Endothelial cell of umbilical vein (primary cell): ENCODE measurements around the gene VKORC1. TPM values are rescaled to one million over a fixed set of nuclear protein-coding genes. Genes with fewer than 3 reads are reported as not detected.

Experiments
- BruUV-seq: library from RNA; stranded (reverse); fragments of 400-500 nt; replicated peaks from 2 replicates; lab custom pipeline; 2021; lab: Mats Ljungman, UMichigan
- CTCF ChIA-PET: fragments of 300-600, 350-600 bp; sonication (Branson Sonifier 250); formaldehyde crosslinking; loops from one replicate; lab custom pipeline; 2021; ENCODE audit warnings: antibody characterized with exemption, inconsistent platforms; lab: Charles Lee
- POLR2A ChIA-PET: fragments of 300-600, 350-600 bp; sonication (Branson Sonifier 250); formaldehyde crosslinking; loops from one replicate; lab custom pipeline; 2021; ENCODE audit warnings: antibody characterized with exemption, inconsistent platforms; lab: Charles Lee
- DNase-seq: peaks from one replicate; pipeline ENCODE4 v3.0.0-alpha.2; 2011; ENCODE audit warnings: low read depth, low spot score
- FAIRE-seq: peaks from 2 replicates; lab custom pipeline; 2011; peaks lifted over from hg19 to GRCh38; lab: Jason Lieb, UNC
- H2AFZ ChIP-seq: 2 replicates; pipeline ENCODE4 v1.6.0; 2012; ENCODE audit warnings: low read depth, low read length, control low read depth, inconsistent platforms
- H3K27ac ChIP-seq: 2 replicates; pipeline ENCODE4 v1.5.1; 2011; ENCODE audit warnings: low read depth, mild to moderate bottlenecking, control low read depth, low read length, moderate library complexity; ENCODE audit not compliant: insufficient read depth
- H3K27me3 ChIP-seq, 2 experiments: 2 replicates each; pipeline versions ENCODE4 v1.6.0 to v1.6.1; 2011; ENCODE audit warnings: low read length in 2 of 2, mixed read lengths in 1 of 2; ENCODE audit not compliant: control insufficient read depth in 2 of 2, insufficient read depth in 2 of 2
- H3K36me3 ChIP-seq, 2 experiments: 2 replicates in 1 of 2; 3 replicates in 1 of 2; pipeline ENCODE4 v1.5.1; 2011; ENCODE audit warnings: low read length in 2 of 2, mild to moderate bottlenecking in 1 of 2, moderate library complexity in 1 of 2; ENCODE audit not compliant: control insufficient read depth in 2 of 2, insufficient read depth in 2 of 2; ENCODE audit errors: extremely low read depth in 1 of 2
- H3K4me1 ChIP-seq: 3 replicates; pipeline ENCODE4 v1.5.1; 2011; ENCODE audit warnings: mild to moderate bottlenecking, low read length; ENCODE audit not compliant: control insufficient read depth, insufficient read depth; ENCODE audit errors: extremely low read depth
- H3K4me2 ChIP-seq: 2 replicates; pipeline ENCODE4 v1.6.1; 2011; ENCODE audit warnings: low read length, control low read depth, mixed read lengths; ENCODE audit not compliant: insufficient read depth
- H3K4me3 ChIP-seq, 3 experiments: fragments of 200-600 bp in 1 of 3; sonication (generic), shearing (Covaris generic) in 1 of 3; replicated peaks in 1 of 3; 2 replicates each; pipeline ENCODE4 v1.5.1; 2011 to 2016; ENCODE audit warnings: control low read depth in 3 of 3, low read length in 3 of 3, mild to moderate bottlenecking in 2 of 3, inconsistent platforms in 1 of 3, low read depth in 1 of 3, moderate library complexity in 1 of 3; ENCODE audit not compliant: insufficient read depth in 1 of 3
- H3K79me2 ChIP-seq: 2 replicates; pipeline ENCODE4 v1.6.0; 2012; ENCODE audit warnings: low read length, inconsistent platforms; ENCODE audit not compliant: control insufficient read depth, insufficient read depth
- H3K9ac ChIP-seq: replicated peaks from 2 replicates; pipeline ENCODE3; 2011; ENCODE audit warnings: low read length, control low read depth; ENCODE audit not compliant: insufficient read depth; ENCODE audit errors: extremely low read depth
- H3K9me1 ChIP-seq: replicated peaks from 3 replicates; pipeline ENCODE4 v1.6.0; 2011; ENCODE audit warnings: mild to moderate bottlenecking, low read length; ENCODE audit not compliant: control insufficient read depth, insufficient read depth; ENCODE audit errors: extremely low read depth
- H3K9me3 ChIP-seq: replicated peaks from 2 replicates; pipeline ENCODE4 v1.5.1; 2012; ENCODE audit warnings: low read length, inconsistent platforms; ENCODE audit not compliant: control insufficient read depth, insufficient read depth
- H4K20me1 ChIP-seq: replicated peaks from 2 replicates; pipeline ENCODE3; 2011; ENCODE audit warnings: mild to moderate bottlenecking, low read length; ENCODE audit not compliant: control insufficient read depth, insufficient read depth; ENCODE audit errors: extremely low read depth
- EZH2 ChIP-seq: IDR thresholded peaks from 2 replicates; pipeline ENCODE4 v1.6.1; 2012; ENCODE audit warnings: borderline replicate concordance, low read depth, mild to moderate bottlenecking, moderate library complexity, low read length, inconsistent platforms; ENCODE audit not compliant: severe bottlenecking
- FOS ChIP-seq: IDR thresholded peaks from 2 replicates; pipeline ENCODE4 v1.6.1; 2011; ENCODE audit warnings: mild to moderate bottlenecking, low read length, moderate library complexity, borderline replicate concordance; ENCODE audit not compliant: insufficient read depth
- GATA2 ChIP-seq: IDR thresholded peaks from 2 replicates; pipeline ENCODE4 v1.7.0; 2011; ENCODE audit warnings: low read depth, mild to moderate bottlenecking, moderate library complexity, mixed read lengths, low read length; ENCODE audit not compliant: insufficient read length, insufficient read depth
- JUN ChIP-seq: IDR thresholded peaks from 2 replicates; pipeline ENCODE4 v1.6.1; 2011; ENCODE audit warnings: borderline replicate concordance, low read depth; ENCODE audit not compliant: insufficient read length, insufficient read depth
- MYC ChIP-seq: IDR thresholded peaks from one replicate; pipeline ENCODE4 v1.6.1; 2011; ENCODE audit warnings: mild to moderate bottlenecking, low read depth, low read length
- POLR2A ChIP-seq: IDR thresholded peaks from 2 replicates; pipeline ENCODE4 v1.6.1; 2012; ENCODE audit warnings: low read depth, mild to moderate bottlenecking, control low read depth, low read length
- POLR2AphosphoS5 ChIP-seq: IDR thresholded peaks from 2 replicates; pipeline ENCODE4 v1.6.1; 2012; ENCODE audit warnings: low read depth, mild to moderate bottlenecking, control low read depth, low read length, moderate library complexity; ENCODE audit not compliant: insufficient read depth
- dilution Hi-C: fragments of 300-500 bp; cut with MboI; formaldehyde crosslinking; loops from one replicate; pipeline ENCODE4 v1.15.0; 2019; ENCODE audit warnings: low sequenced_read_pairs; ENCODE audit not compliant: extremely low pct_ligation_motif_present
- intact Hi-C: fragments of 100-400 bp; cut with micrococcal nuclease; formaldehyde crosslinking; loops from one replicate; pipeline ENCODE4 v1.10.0; 2022
- polyA plus RNA-seq, 4 experiments: library from polyadenylated mRNA; depleted of rRNA in 3 of 4; stranded (reverse) in 3 of 4; unstranded in 1 of 4; fragments of >200 nt; gene quantifications; 2 replicates each; pipeline versions ENCODE4 v1.2.1 to v1.2.3, GENCODE V29; 2011 to 2012; ENCODE audit warnings: missing spikeins in 1 of 4
- total RNA-seq: library from RNA; stranded (reverse); gene quantifications from 2 replicates; pipeline ENCODE4 v1.2.3, GENCODE V29; 2021
- TF ChIP-seq, protein P1 (sequence below), 2 donors: IDR thresholded peaks; 1 replicate in 1 of 2; 2 replicates in 1 of 2; pipeline ENCODE4 v1.5.1; 2011; ENCODE audit warnings: low read length in 2 of 2, mild to moderate bottlenecking in 2 of 2, moderate library complexity in 2 of 2, control low read depth in 1 of 2, inconsistent platforms in 1 of 2, low read depth in 1 of 2; ENCODE audit not compliant: insufficient read depth in 1 of 2; ENCODE audit errors: extremely low read depth in 1 of 2
- TF ChIP-seq, protein P2 (sequence below): IDR thresholded peaks from 2 replicates; pipeline ENCODE4 v1.6.1; 2011; ENCODE audit not compliant: insufficient read depth, insufficient read length

VKORC1 gene
- total and polyA plus RNA-seq, 2 donors (not counting 3 experiments of a cell fraction or from before 2014, with no cell fraction given), result 93.5 to 586 TPM

DNA sequence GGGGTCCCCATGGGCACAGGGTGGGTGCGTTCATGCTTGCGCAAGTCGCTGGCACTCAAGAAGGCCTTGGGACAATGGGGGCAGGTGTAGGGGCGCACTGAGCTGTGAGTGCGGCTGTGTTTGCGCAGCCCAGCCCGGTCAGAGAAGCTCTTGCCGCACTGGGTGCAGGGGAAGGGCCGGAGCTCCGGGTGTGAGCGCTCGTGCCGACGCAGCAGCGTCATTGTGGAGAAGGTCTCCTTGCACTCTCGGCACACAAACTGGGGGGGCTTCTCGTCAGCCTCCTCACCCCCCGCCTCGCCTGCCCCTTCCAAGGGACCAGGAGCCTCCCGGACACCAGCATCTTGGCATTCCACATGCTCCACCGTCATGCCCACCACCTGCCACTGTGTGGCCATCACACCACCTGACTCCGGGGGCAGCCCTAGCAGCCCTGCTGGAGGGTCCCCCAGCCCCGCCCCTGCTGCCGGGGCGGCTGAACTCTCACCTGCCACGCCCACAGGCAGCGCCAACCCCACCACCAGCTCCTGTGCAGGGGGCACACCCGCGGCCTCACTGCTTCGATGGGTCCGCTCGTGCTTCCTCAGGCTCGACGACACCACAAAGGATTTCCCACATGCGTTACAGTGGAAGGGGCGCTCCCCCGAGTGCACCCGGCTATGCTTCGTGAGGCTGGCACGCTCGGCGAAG lies 33.3 kb downstream of the VKORC1 start:
- no TSS peak for BruUV-seq
- H3K79me2 ChIP-seq, result peaks cover 1% of the 10 kb centered on the region
- FAIRE-seq, result no peak

More for the DNA sequence above, 33.3 kb downstream of the VKORC1 start:
- Histone ChIP-seq H3K27me3 (no peaks in the 10 kb centered on the region), H4K20me1 (no peaks in the 10 kb centered on the region), H3K4me1 (peaks cover 10% of the 10 kb centered on the region), H3K4me2 (no peak overlapping the region), H3K9me1 (no peaks in the 10 kb centered on the region), H3K36me3 (peaks cover 0 to 19% of the 10 kb centered on the region in 2 experiments), H3K4me3 (no peak overlapping the region), H3K9me3 (no peaks in the 10 kb centered on the region), H3K27ac (no peak overlapping the region), H3K9ac (no peak overlapping the region), H2AFZ (no peak overlapping the region)
- POLR2A ChIA-PET, result no interaction called here
- DNase-seq, result no peak
- CTCF ChIA-PET, result interaction anchor here (0.6 to 1.8 kb wide), 2 partner anchors 33 to 113 kb away, joined by 3 to 5 read pairs; partner anchors contain the start of gene VKORC1
- TF ChIP-seq, protein P1, sequence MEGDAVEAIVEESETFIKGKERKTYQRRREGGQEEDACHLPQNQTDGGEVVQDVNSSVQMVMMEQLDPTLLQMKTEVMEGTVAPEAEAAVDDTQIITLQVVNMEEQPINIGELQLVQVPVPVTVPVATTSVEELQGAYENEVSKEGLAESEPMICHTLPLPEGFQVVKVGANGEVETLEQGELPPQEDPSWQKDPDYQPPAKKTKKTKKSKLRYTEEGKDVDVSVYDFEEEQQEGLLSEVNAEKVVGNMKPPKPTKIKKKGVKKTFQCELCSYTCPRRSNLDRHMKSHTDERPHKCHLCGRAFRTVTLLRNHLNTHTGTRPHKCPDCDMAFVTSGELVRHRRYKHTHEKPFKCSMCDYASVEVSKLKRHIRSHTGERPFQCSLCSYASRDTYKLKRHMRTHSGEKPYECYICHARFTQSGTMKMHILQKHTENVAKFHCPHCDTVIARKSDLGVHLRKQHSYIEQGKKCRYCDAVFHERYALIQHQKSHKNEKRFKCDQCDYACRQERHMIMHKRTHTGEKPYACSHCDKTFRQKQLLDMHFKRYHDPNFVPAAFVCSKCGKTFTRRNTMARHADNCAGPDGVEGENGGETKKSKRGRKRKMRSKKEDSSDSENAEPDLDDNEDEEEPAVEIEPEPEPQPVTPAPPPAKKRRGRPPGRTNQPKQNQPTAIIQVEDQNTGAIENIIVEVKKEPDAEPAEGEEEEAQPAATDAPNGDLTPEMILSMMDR (IDR thresholded peaks at IDR 0.05; ENCODE audit: extremely low read depth in 1 of 2, insufficient read depth in 1 of 2, low read depth in 1 of 2, low read length in 2 of 2), result no peak
- TF ChIP-seq POLR2A (no peak), FOS (no peak), JUN (no peak), EZH2 (no peak), POLR2AphosphoS5 (no peak), GATA2 (no peak), MYC (no peak)
- TF ChIP-seq, protein P2, sequence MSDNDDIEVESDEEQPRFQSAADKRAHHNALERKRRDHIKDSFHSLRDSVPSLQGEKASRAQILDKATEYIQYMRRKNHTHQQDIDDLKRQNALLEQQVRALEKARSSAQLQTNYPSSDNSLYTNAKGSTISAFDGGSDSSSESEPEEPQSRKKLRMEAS, result no peak
- intact Hi-C loops (no loop called here), dilution Hi-C loops (no loop called here)
